Activated CD8-positive, alpha-beta T cell treated with anti-CD3 and anti-CD28 coated beads for 36 hours (primary cell): ENCODE data around the gene GABPB1. TPM values are rescaled to one million over a fixed set of nuclear protein-coding genes. Genes with fewer than 3 reads are reported as not detected.

Experiments
- ATAC-seq: fragments of 200-7000 bp; cut with Tn5 transposase; one replicate; pipeline ENCODE4 v1.10.0; 2021; ENCODE audit warnings: mild to moderate bottlenecking, moderate library complexity
- CTCF ChIA-PET: fragments of 350-600 bp; sonication (Branson Sonifier 250); formaldehyde crosslinking; loops from one replicate; lab custom pipeline; 2021; ENCODE audit warnings: antibody characterized with exemption; lab: Charles Lee
- POLR2A ChIA-PET: fragments of 350-600 bp; sonication (Branson Sonifier 250); formaldehyde crosslinking; loops from one replicate; lab custom pipeline; 2021; ENCODE audit warnings: antibody characterized with exemption; lab: Charles Lee
- DNase-seq: peaks from one replicate; pipeline ENCODE4 v3.0.0-alpha.2; 2020
- H3K27ac Mint-ChIP-seq: one replicate; pipeline ENCODE4 v1.8.0; 2021; ENCODE audit warnings: mild to moderate bottlenecking, mixed read lengths
- H3K27me3 Mint-ChIP-seq: one replicate; pipeline ENCODE4 v1.8.0; 2021; ENCODE audit warnings: mixed read lengths
- H3K36me3 Mint-ChIP-seq: one replicate; pipeline ENCODE4 v1.8.0; 2021; ENCODE audit warnings: low read depth, mixed read lengths
- H3K4me1 Mint-ChIP-seq: one replicate; pipeline ENCODE4 v1.8.0; 2021; ENCODE audit warnings: low read depth, mixed read lengths
- H3K4me3 Mint-ChIP-seq: one replicate; pipeline ENCODE4 v1.8.0; 2021; ENCODE audit warnings: mild to moderate bottlenecking, moderate library complexity, mixed read lengths
- H3K9me3 Mint-ChIP-seq: one replicate; pipeline ENCODE4 v1.8.0; 2021; ENCODE audit warnings: mixed read lengths
- CTCF ChIP-seq: fragments of 200-600 bp; IDR thresholded peaks from one replicate; pipeline ENCODE4 v1.8.0; 2022; ENCODE audit warnings: antibody characterized with exemption, mild to moderate bottlenecking
- intact Hi-C: fragments of 100-400 bp; cut with micrococcal nuclease; formaldehyde crosslinking; loops from one replicate; pipeline ENCODE4 v1.10.0; 2022
- total RNA-seq, 2 experiments: library from RNA; stranded (reverse); gene quantifications; one replicate each; pipeline ENCODE4 v1.2.3, GENCODE V29; 2021

Gene GABPB1
- total RNA-seq, 2 experiments from 2014 or later = 33.2 to 36.2 TPM

- H3K9me3 Mint-ChIP-seq = peaks cover 10% of the 10 kb centered on the region
- H3K4me1 Mint-ChIP-seq = peaks cover 2% of the 10 kb centered on the region
- H3K36me3 Mint-ChIP-seq = peaks cover 39% of the 10 kb centered on the region
- DNase-seq = no peak
- H3K27ac Mint-ChIP-seq = no peak overlapping the region
- no peak for TF ChIP-seq CTCF
- no peaks in the 10 kb centered on the region for H3K27me3 Mint-ChIP-seq
- intact Hi-C loops = no loop called here
- POLR2A ChIA-PET = interaction anchor here (0.6 kb wide), 1 partner anchor 420 kb away, joined by 3 read pairs; no protein-coding TSS in a partner anchor
- CTCF ChIA-PET = interaction anchor here (0.8 to 1.3 kb wide), 2 partner anchors 8 to 59 kb away, joined by 3 to 4 read pairs; no protein-coding TSS in a partner anchor
- ATAC-seq = no peak
- H3K4me3 Mint-ChIP-seq = no peak overlapping the region
Measured at GRCh38 chr15:50307799-50308198, 47.2 kb downstream of the GABPB1 start.

- CTCF ChIA-PET = interaction anchor here (1.4 kb wide), 1 partner anchor 11 kb away, joined by 8 read pairs; no protein-coding TSS in a partner anchor
- POLR2A ChIA-PET = no interaction called here
- no peak overlapping the region for H3K27ac Mint-ChIP-seq
- H3K4me3 Mint-ChIP-seq = no peak overlapping the region
- no peaks in the 10 kb centered on the region for H3K27me3 Mint-ChIP-seq
- intact Hi-C loops = no loop called here
- ATAC-seq = no peak
- no peak for TF ChIP-seq CTCF
- H3K9me3 Mint-ChIP-seq = peaks cover 10% of the 10 kb centered on the region
- no peaks in the 10 kb centered on the region for H3K4me1 Mint-ChIP-seq
- peaks cover 53% of the 10 kb centered on the region for H3K36me3 Mint-ChIP-seq
- no peak for DNase-seq
Measured at GRCh38 chr15:50304836-50305235, 50.2 kb downstream of the GABPB1 start.

- no peak for ATAC-seq
Measured at GRCh38 chr15:50302581-50302980, 52.4 kb downstream of the GABPB1 start.

GRCh38 chr15:50298340-50298739, 56.7 kb downstream of the GABPB1 start:
- ChIA-PET CTCF (interaction anchor here (1.6 to 4.9 kb wide), 2 partner anchors 17 to 19 kb away, joined by 3 to 15 read pairs; no protein-coding TSS in a partner anchor), POLR2A (no interaction called here)
- no peak for TF ChIP-seq CTCF
- DNase-seq (no peak), ATAC-seq (no peak)
- no peaks in the 10 kb centered on the region for H3K9me3 Mint-ChIP-seq
- H3K4me3 Mint-ChIP-seq = no peak overlapping the region
- no peak overlapping the region for H3K27ac Mint-ChIP-seq
- H3K36me3 Mint-ChIP-seq = peaks cover 32% of the 10 kb centered on the region
- no peaks in the 10 kb centered on the region for H3K4me1 Mint-ChIP-seq
- intact Hi-C loops = no loop called here
- H3K27me3 Mint-ChIP-seq = no peaks in the 10 kb centered on the region

More at GRCh38 chr15:50302581-50302980, 52.4 kb downstream of the GABPB1 start:
- DNase-seq = no peak
- no peak overlapping the region for H3K4me3 Mint-ChIP-seq
- intact Hi-C loops = no loop called here
- no peak for TF ChIP-seq CTCF
- ChIA-PET CTCF (interaction anchor here (1.7 kb wide), 1 partner anchor 13 kb away, joined by 8 read pairs; no protein-coding TSS in a partner anchor), POLR2A (no interaction called here)
- H3K4me1 Mint-ChIP-seq = no peaks in the 10 kb centered on the region
- H3K27me3 Mint-ChIP-seq = no peaks in the 10 kb centered on the region
- H3K36me3 Mint-ChIP-seq = peaks cover 39% of the 10 kb centered on the region
- H3K9me3 Mint-ChIP-seq = no peaks in the 10 kb centered on the region
- H3K27ac Mint-ChIP-seq = no peak overlapping the region

GRCh38 chr15:50295966-50296365, 59.0 kb downstream of the GABPB1 start:
- ChIA-PET CTCF (interaction anchor here (0.6 to 1.4 kb wide), 2 partner anchors 34 to 144 kb away, joined by 3 to 4 read pairs; no protein-coding TSS in a partner anchor), POLR2A (no interaction called here)
- Mint-ChIP-seq H3K4me3 (no peak overlapping the region), H3K36me3 (peaks cover 28% of the 10 kb centered on the region), H3K4me1 (no peaks in the 10 kb centered on the region), H3K27me3 (no peaks in the 10 kb centered on the region), H3K27ac (no peak overlapping the region), H3K9me3 (no peaks in the 10 kb centered on the region)
- no peak for ATAC-seq
- no peak for DNase-seq
- no peak for TF ChIP-seq CTCF
- intact Hi-C loops = no loop called here
